Epithelial cell of proximal tubule (primary cell): ENCODE data around the gene ENTR1. TPM values are rescaled to one million over a fixed set of nuclear protein-coding genes. Genes with fewer than 3 reads are reported as not detected.

ENCODE experiments used
- DNase-seq: peaks from one replicate; pipeline ENCODE4 v3.0.0-alpha.2; 2011; ENCODE audit warnings: low read depth
- H3K4me3 ChIP-seq: 2 replicates; pipeline ENCODE4 v1.5.1; 2011; ENCODE audit warnings: low read depth, mild to moderate bottlenecking, low read length
- CTCF ChIP-seq: conservative IDR thresholded peaks from 2 replicates; pipeline ENCODE4 v1.5.1; 2012; ENCODE audit warnings: low read depth, mild to moderate bottlenecking, low read length
- total RNA-seq: library from RNA; depleted of rRNA; stranded (reverse); fragments of >200 nt; gene quantifications from 2 replicates; pipeline ENCODE4 v1.2.3, GENCODE V29; 2015

The ENTR1 gene
- total RNA-seq, 1 donor from 2014 or later = 57.5 TPM

- DNase-seq = no peak
- TF ChIP-seq CTCF = no peak
These were observed 43.8 kb upstream of the ENTR1 start for GRCh38 chr9:136454026-136454796.

GRCh38 chr9:136453326-136453725, 42.9 kb upstream of the ENTR1 start:
- no peak for TF ChIP-seq CTCF
- DNase-seq = no peak
- no peak overlapping the region for H3K4me3 ChIP-seq

More at GRCh38 chr9:136454026-136454796, 43.8 kb upstream of the ENTR1 start:
- H3K4me3 ChIP-seq = no peak overlapping the region

GRCh38 chr9:136451221-136451877, 40.9 kb upstream of the ENTR1 start:
- H3K4me3 ChIP-seq = no peak overlapping the region
- peak; percentile 8 for TF ChIP-seq CTCF
- DNase-seq = no peak

GRCh38 chr9:136448655-136449054, 38.2 kb upstream of the ENTR1 start:
- DNase-seq = no peak
- H3K4me3 ChIP-seq = no peak overlapping the region
- no peak for TF ChIP-seq CTCF

- TF ChIP-seq CTCF = no peak
These were observed 36.9 kb upstream of the ENTR1 start for GRCh38 chr9:136447173-136447778.

GRCh38 chr9:136445799-136446198, 35.4 kb upstream of the ENTR1 start:
- TF ChIP-seq CTCF = no peak
- no peak for DNase-seq

More at GRCh38 chr9:136447173-136447778, 36.9 kb upstream of the ENTR1 start:
- DNase-seq = no peak
- H3K4me3 ChIP-seq = no peak overlapping the region

More at GRCh38 chr9:136445799-136446198, 35.4 kb upstream of the ENTR1 start:
- H3K4me3 ChIP-seq = no peak overlapping the region
